Testis (tissue), 2 donors: ENCODE measurements around the gene TSC22D1.

Source experiments
- CTCF ChIP-seq, 3 experiments: fragments of 450-650 bp in 2 of 3; fragments of 200-600 bp in 1 of 3; sonication (generic) in 1 of 3; IDR thresholded peaks; one replicate each; pipeline ENCODE4 v1.5.1; 2016 to 2019; ENCODE audit warnings: antibody characterized with exemption in 3 of 3, mild to moderate bottlenecking in 2 of 3, moderate library complexity in 1 of 3
- POLR2A ChIP-seq: fragments of 450-650 bp; IDR thresholded peaks from one replicate; pipeline ENCODE4 v1.6.1; 2017; ENCODE audit warnings: antibody characterized with exemption, mild to moderate bottlenecking, moderate library complexity

DNA sequence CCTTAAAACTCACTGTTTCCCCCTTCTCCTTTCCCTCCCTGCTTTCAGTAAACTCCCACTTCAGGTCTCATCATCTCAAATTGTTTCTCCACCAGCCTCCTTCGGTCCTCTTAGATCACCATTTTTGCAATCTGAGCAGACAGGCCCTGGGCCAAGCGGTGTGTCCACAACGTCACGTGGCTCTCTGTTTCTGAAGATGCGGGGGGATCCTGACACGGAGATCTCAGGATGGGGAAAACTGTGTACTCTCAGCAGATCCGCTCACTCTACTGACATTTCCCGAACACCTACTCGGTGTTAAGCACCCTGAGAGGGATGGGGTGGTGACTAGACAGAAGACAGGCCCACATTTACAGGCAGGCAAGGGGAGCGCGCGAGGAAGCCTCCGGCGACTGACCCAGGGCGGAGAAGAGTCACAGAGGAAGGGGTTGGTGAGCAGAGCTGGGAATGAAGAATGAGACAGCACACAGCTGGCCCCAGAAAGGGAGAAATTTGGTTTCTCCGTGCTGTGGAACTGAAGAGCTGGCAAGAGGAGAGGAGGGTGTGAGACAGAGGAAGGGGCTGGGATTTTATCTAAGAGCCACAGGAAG, 163.7 kb downstream of the TSC22D1 start:
- TF ChIP-seq CTCF (IDR thresholded peaks at IDR 0.05) (no peak), POLR2A (no peak)
